Measurements from ENCODE around the gene MAGI2. TPM values are rescaled to one million over a fixed set of nuclear protein-coding genes. Genes with fewer than 3 reads are reported as not detected.

MAGI2 gene
- polyA plus RNA-seq, 3 donors, result 0.03 to 0.11 TPM; not detected in 1

GRCh38 chr7:78161781-78162180, 1291.7 kb downstream of the MAGI2 start:
- Histone ChIP-seq H3K36me3 (replicated peaks in 1 of 2; ENCODE audit: control insufficient read depth in 1 of 2, insufficient read depth in 2 of 2, low read length in 2 of 2) (no peaks in the 10 kb centered on the region), H3K27me3 (ENCODE audit: control insufficient read depth in 2 of 2, insufficient read depth in 2 of 2, low read length in 2 of 2) (no peaks in the 10 kb centered on the region), H3K79me2 (ENCODE audit: insufficient read depth, low read length) (no peaks in the 10 kb centered on the region), H3K4me1 (ENCODE audit: control insufficient read depth in 1 of 2, insufficient read depth in 2 of 2, low read length in 2 of 2) (no peaks in the 10 kb centered on the region), H4K20me1 (ENCODE audit: insufficient read depth, low read length) (no peaks in the 10 kb centered on the region), H3K9me3 (replicated peaks in 1 of 2; ENCODE audit: control insufficient read depth in 1 of 2, insufficient read depth in 1 of 2, low read length in 2 of 2) (no peaks in the 10 kb centered on the region), H3K9ac (ENCODE audit: insufficient read depth, low read length, poor library complexity, severe bottlenecking) (no peak overlapping the region), H2AFZ (ENCODE audit: insufficient read depth, low read depth, low read length, poor library complexity, severe bottlenecking) (no peak overlapping the region), H3K4me3 (replicated peaks in 1 of 3; ENCODE audit: low read depth in 2 of 3, low read length in 3 of 3) (no peak overlapping the region), H3K4me2 (replicated peaks; ENCODE audit: extremely low read depth, low read length, poor library complexity, severe bottlenecking) (no peak overlapping the region), H3K27ac (ENCODE audit: low read depth in 1 of 2, low read length in 2 of 2) (no peak overlapping the region)
- Mint-ChIP-seq H3K4me1 (no peaks in the 10 kb centered on the region), H3K27me3 (ENCODE audit: low read depth in 3 of 3) (peaks cover 0 to 3% (median 0%) of the 10 kb centered on the region in 3 donors), H3K27ac (no peak overlapping the region), H3K9me3 (peaks cover 0 to 5% (median 2%) of the 10 kb centered on the region in 7 donors), H3K36me3 (no peaks in the 10 kb centered on the region), H3K4me3 (no peak overlapping the region)
- WGBS (ENCODE audit: insufficient coverage), result 100% methylated on average over 2 of the region's 5 CpGs
- intact Hi-C loops (cut with micrococcal nuclease), result no loop called here
- no peak for TF ChIP-seq CTCF (IDR thresholded peaks at IDR 0.05)
- no peak for DNase-seq

- H3K79me2 ChIP-seq (ENCODE audit: insufficient read depth, low read length), result no peaks in the 10 kb centered on the region
- H2AFZ ChIP-seq (ENCODE audit: insufficient read depth, low read depth, low read length, poor library complexity, severe bottlenecking), result no peak overlapping the region
- no peaks in the 10 kb centered on the region for H3K27me3 ChIP-seq (ENCODE audit: control insufficient read depth in 2 of 2, insufficient read depth in 2 of 2, low read length in 2 of 2)
- H3K27me3 Mint-ChIP-seq (ENCODE audit: low read depth in 3 of 3), result peaks cover 0 to 2% (median 0%) of the 10 kb centered on the region in 3 donors
- no peak overlapping the region for H3K27ac Mint-ChIP-seq
- no peaks in the 10 kb centered on the region for H3K36me3 ChIP-seq (replicated peaks in 1 of 2; ENCODE audit: control insufficient read depth in 1 of 2, insufficient read depth in 2 of 2, low read length in 2 of 2)
- no peak overlapping the region for H3K4me2 ChIP-seq (replicated peaks; ENCODE audit: extremely low read depth, low read length, poor library complexity, severe bottlenecking)
- H3K9me3 Mint-ChIP-seq, result peaks cover 0 to 6% (median 3%) of the 10 kb centered on the region in 7 donors
- no peak for DNase-seq
- no peaks in the 10 kb centered on the region for H3K4me1 ChIP-seq (ENCODE audit: control insufficient read depth in 1 of 2, insufficient read depth in 2 of 2, low read length in 2 of 2)
- no peak overlapping the region for H3K4me3 ChIP-seq (replicated peaks in 1 of 3; ENCODE audit: low read depth in 2 of 3, low read length in 3 of 3)
- no peak for TF ChIP-seq CTCF (IDR thresholded peaks at IDR 0.05)
- no peaks in the 10 kb centered on the region for H3K4me1 Mint-ChIP-seq
- H3K9ac ChIP-seq (ENCODE audit: insufficient read depth, low read length, poor library complexity, severe bottlenecking), result no peak overlapping the region
- intact Hi-C loops (cut with micrococcal nuclease), result no loop called here
- peak overlapping the region in 1 of 2 donors; percentile 19 for H3K4me3 Mint-ChIP-seq
- no peak overlapping the region for H3K27ac ChIP-seq (ENCODE audit: low read depth in 1 of 2, low read length in 2 of 2)
- WGBS (ENCODE audit: insufficient coverage), result 100% methylated on average over 1 of the region's 2 CpGs
- H3K36me3 Mint-ChIP-seq, result no peaks in the 10 kb centered on the region
- no peaks in the 10 kb centered on the region for H3K9me3 ChIP-seq (replicated peaks in 1 of 2; ENCODE audit: control insufficient read depth in 1 of 2, insufficient read depth in 1 of 2, low read length in 2 of 2)
- H4K20me1 ChIP-seq (ENCODE audit: insufficient read depth, low read length), result no peaks in the 10 kb centered on the region
Observed at GRCh38 chr7:78159545-78159944, 1293.9 kb downstream of the MAGI2 start.

All from CD14-positive monocyte (primary cell).